Measurements from ENCODE around the gene EDC3.

DNA sequence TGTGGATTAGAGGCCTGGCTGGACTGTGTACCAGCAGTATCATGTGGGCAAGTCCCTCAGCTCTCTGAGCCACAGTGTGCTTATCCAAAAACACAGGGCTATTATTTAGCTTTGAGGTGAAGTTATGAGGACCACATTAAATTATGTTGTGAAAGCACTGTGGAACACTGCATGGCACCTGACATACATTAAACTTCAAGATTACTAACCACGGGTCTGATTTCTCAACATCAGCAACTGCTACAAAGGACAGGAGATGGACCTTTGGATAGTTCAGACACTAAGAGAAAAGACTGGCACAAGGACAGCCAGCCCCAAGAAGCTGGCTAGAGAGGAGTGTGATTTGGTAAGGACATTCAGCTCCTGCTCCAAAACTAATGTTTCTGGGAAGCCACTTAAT is 58.8 kb downstream of the EDC3 start:
- TF ChIP-seq, protein P1, sequence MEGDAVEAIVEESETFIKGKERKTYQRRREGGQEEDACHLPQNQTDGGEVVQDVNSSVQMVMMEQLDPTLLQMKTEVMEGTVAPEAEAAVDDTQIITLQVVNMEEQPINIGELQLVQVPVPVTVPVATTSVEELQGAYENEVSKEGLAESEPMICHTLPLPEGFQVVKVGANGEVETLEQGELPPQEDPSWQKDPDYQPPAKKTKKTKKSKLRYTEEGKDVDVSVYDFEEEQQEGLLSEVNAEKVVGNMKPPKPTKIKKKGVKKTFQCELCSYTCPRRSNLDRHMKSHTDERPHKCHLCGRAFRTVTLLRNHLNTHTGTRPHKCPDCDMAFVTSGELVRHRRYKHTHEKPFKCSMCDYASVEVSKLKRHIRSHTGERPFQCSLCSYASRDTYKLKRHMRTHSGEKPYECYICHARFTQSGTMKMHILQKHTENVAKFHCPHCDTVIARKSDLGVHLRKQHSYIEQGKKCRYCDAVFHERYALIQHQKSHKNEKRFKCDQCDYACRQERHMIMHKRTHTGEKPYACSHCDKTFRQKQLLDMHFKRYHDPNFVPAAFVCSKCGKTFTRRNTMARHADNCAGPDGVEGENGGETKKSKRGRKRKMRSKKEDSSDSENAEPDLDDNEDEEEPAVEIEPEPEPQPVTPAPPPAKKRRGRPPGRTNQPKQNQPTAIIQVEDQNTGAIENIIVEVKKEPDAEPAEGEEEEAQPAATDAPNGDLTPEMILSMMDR (IDR thresholded peaks at IDR 0.05; ENCODE audit: insufficient read depth, low read length, poor library complexity, severe bottlenecking): no peak
- no peak for TF ChIP-seq EZH2phosphoT487 (conservative IDR thresholded peaks at IDR 0.05; ENCODE audit: low read length)
